Erythroblast (primary cell): Measurements from ENCODE around the gene LGR6.

Experiments
- GATA1 ChIP-seq: IDR thresholded peaks from 2 replicates; pipeline ENCODE4 v1.6.1; 2011; ENCODE audit warnings: low read depth, mild to moderate bottlenecking, control low read depth, low read length, moderate library complexity
- POLR2A ChIP-seq: IDR thresholded peaks from 2 replicates; pipeline ENCODE4 v1.6.1; 2011; ENCODE audit warnings: mild to moderate bottlenecking, low read length

DNA sequence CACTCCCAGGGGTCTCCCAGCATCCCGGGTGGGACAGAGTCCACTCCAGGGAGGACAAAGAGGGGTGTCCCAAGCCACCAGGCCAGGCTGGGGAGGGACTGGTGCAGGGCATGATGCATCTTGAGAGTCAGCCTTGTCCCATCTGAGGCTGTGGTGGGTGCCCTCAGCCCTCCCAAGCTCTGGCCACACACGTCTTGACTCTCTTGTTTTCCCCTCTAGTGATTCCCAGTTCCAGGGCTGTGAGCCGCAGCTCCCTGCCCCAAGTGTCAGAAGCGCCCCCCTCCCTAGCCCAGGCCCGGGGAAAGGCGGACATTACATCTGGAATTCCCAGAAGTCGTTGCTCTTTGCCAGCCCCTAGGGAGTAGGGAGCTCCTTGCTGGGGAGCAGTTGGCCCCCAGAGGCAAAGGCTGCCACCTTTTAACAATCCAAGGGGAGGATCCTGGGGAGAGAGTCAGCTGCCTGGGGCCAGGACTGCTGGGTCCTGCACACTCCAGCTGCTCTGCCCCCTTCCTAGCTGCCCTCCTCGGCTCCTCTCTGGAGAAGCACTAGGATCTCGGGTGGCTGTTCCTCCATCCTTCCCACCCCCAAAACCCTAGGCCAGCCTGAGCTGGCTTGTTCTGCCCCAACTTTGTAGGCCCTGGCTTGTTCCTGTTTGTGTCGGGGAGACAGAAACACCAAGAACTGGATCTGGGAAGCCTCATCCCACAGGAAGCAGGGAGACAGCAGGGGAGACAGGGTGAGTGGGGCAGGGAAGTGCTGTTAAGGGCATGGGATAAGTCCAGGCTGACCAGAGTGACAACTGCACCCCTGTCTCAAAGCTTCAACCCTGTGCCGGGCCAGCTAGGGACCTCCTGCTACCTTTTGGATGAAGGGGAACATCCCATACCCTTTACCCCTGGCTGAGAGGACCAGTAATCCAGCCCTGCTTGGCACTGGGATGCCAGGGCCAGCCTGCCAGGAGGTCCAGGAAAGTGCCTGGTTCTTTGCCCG lies 30.0 kb upstream of the LGR6 start:
- TF ChIP-seq POLR2A (no peak), GATA1 (no peak)
